K562 (cell line): ENCODE data around the gene SIGMAR1. TPM values are rescaled to one million over a fixed set of nuclear protein-coding genes. Genes with fewer than 3 reads are reported as not detected.

Experiments
- ATAC-seq: fragments of 200-7000 bp; cut with Tn5 transposase; 3 replicates; pipeline ENCODE4 v1.9.1; 2020; ENCODE audit warnings: moderate library complexity
- BruUV-seq: library from RNA; stranded (reverse); fragments of 400-500 nt; replicated peaks from 2 replicates; lab custom pipeline; 2021; lab: Mats Ljungman, UMichigan
- CTCF ChIA-PET: fragments of 300-600 bp; formaldehyde crosslinking; extraction: SDS; loops from one replicate; lab custom pipeline; 2021; ENCODE audit warnings: low intra/inter-chr PET ratio; lab: Yijun Ruan, JAX
- POLR2A ChIA-PET: fragments of 300-600, 350-650 bp; sonication (Branson Sonifier 250); formaldehyde crosslinking; extraction: SDS; loops from one replicate; lab custom pipeline; 2021; ENCODE audit warnings: antibody characterized with exemption, inconsistent platforms; lab: Yijun Ruan, JAX
- DNase-seq, 4 experiments: peaks; one replicate each; pipeline versions ENCODE4 v3.0.0 to v3.0.0-alpha.2; 2011 to 2018; ENCODE audit warnings: low spot score in 3 of 4, mixed read lengths in 3 of 4; ENCODE audit errors: extremely low read depth in 1 of 4
- FAIRE-seq: peaks from 2 replicates; lab custom pipeline; 2011; peaks lifted over from hg19 to GRCh38; lab: Jason Lieb, UNC
- H2AFZ ChIP-seq: 2 replicates; pipeline ENCODE4 v1.6.0; 2011; ENCODE audit warnings: low read depth, low read length, control low read depth, inconsistent platforms
- H3K27ac ChIP-seq: fragments of 200-600 bp; 3 replicates; pipeline ENCODE4 v1.8.0; 2011; ENCODE audit warnings: low read depth, mild to moderate bottlenecking, control low read depth, inconsistent platforms, low read length, moderate library complexity, mixed read lengths; ENCODE audit errors: extremely low read depth
- H3K27me3 ChIP-seq, 2 experiments: fragments of 300-600 bp in 1 of 2; 2 replicates in 1 of 2; 3 replicates in 1 of 2; pipeline versions ENCODE4 v1.6.0 to v1.8.0; 2011; ENCODE audit warnings: inconsistent platforms in 2 of 2, low read length in 2 of 2, mild to moderate bottlenecking in 1 of 2, mixed read lengths in 1 of 2, moderate library complexity in 1 of 2; ENCODE audit not compliant: control insufficient read depth in 2 of 2, insufficient read depth in 2 of 2
- H3K36me3 ChIP-seq: fragments of 300-600 bp; 3 replicates; pipeline ENCODE4 v1.8.0; 2011; ENCODE audit warnings: mild to moderate bottlenecking, low read length, inconsistent platforms; ENCODE audit not compliant: control insufficient read depth, insufficient read depth
- H3K4me1 ChIP-seq, 2 experiments: fragments of 200-600 bp in 1 of 2; replicated peaks in 1 of 2; 2 replicates in 1 of 2; 3 replicates in 1 of 2; pipeline versions ENCODE4 v1.5.1 to v1.8.0; 2011; ENCODE audit warnings: inconsistent platforms in 2 of 2, low read length in 2 of 2, mild to moderate bottlenecking in 1 of 2, mixed read lengths in 1 of 2, moderate library complexity in 1 of 2; ENCODE audit not compliant: control insufficient read depth in 2 of 2, insufficient read depth in 2 of 2
- H3K4me2 ChIP-seq: 2 replicates; pipeline ENCODE4 v1.6.1; 2011; ENCODE audit warnings: low read length, control low read depth, inconsistent platforms, mixed read lengths; ENCODE audit not compliant: insufficient read depth
- H3K4me3 ChIP-seq: fragments of 200-600 bp; sonication (generic), shearing (Covaris generic); 2 replicates; pipeline ENCODE4 v1.5.1; 2016; ENCODE audit warnings: control low read depth, inconsistent platforms
- H3K79me2 ChIP-seq: fragments of 200-600 bp; 3 replicates; pipeline ENCODE4 v1.8.0; 2011; ENCODE audit warnings: low read length, inconsistent platforms; ENCODE audit not compliant: control insufficient read depth, insufficient read depth
- H3K9ac ChIP-seq, 2 experiments: 2 replicates each; pipeline versions ENCODE4 v1.6.0 to v1.6.1; 2011; ENCODE audit warnings: low read depth in 2 of 2, low read length in 2 of 2, control low read depth in 1 of 2, inconsistent platforms in 1 of 2, mild to moderate bottlenecking in 1 of 2, mixed read lengths in 1 of 2; ENCODE audit not compliant: insufficient read depth in 1 of 2
- H3K9me1 ChIP-seq: one replicate; pipeline ENCODE4 v1.6.0; 2011; ENCODE audit warnings: inconsistent platforms, mild to moderate bottlenecking, low read length, moderate library complexity; ENCODE audit not compliant: control insufficient read depth, insufficient read depth
- H3K9me3 ChIP-seq: replicated peaks from 2 replicates; pipeline ENCODE4 v1.5.1; 2011; ENCODE audit warnings: low read depth, low read length, inconsistent platforms; ENCODE audit not compliant: control insufficient read depth, insufficient read depth
- H4K20me1 ChIP-seq: replicated peaks from 2 replicates; pipeline ENCODE4 v1.6.1; 2011; ENCODE audit warnings: low read length, inconsistent platforms, mixed read lengths; ENCODE audit not compliant: control insufficient read depth, insufficient read depth
- CEBPB ChIP-seq: fragments of 450-650 bp; IDR thresholded peaks from 2 replicates; pipeline ENCODE4 v1.6.1; 2016; ENCODE audit warnings: missing genetic modification characterization, missing compliant biosample characterization
- ELF1 ChIP-seq: fragments of 200-800 bp; sonication (Bioruptor generic); IDR thresholded peaks from 2 replicates; pipeline ENCODE4 v1.6.1; 2016; ENCODE audit warnings: missing genetic modification characterization, missing compliant biosample characterization
- HDAC2 ChIP-seq: fragments of 450-650 bp; IDR thresholded peaks from 2 replicates; pipeline ENCODE4 v1.6.1; 2016; ENCODE audit warnings: mild to moderate bottlenecking
- KAT7 ChIP-seq: sonication (generic); formaldehyde crosslinking; IDR thresholded peaks from 2 replicates; pipeline ENCODE4 v1.8.0; 2022; ENCODE audit warnings: missing genetic modification reagents, mild to moderate bottlenecking, borderline replicate concordance
- KHSRP ChIP-seq: fragments of 450-650 bp; IDR thresholded peaks from 2 replicates; pipeline ENCODE4 v1.6.1; 2017
- ZNF175 ChIP-seq: fragments of 200-800 bp; sonication (Bioruptor generic); IDR thresholded peaks from 2 replicates; pipeline ENCODE4 v1.6.1; 2016; ENCODE audit warnings: low read depth, mild to moderate bottlenecking, missing genetic modification characterization, missing compliant biosample characterization
- ZNF197 ChIP-seq: fragments of 200-800 bp; sonication (Bioruptor generic); IDR thresholded peaks from 2 replicates; pipeline ENCODE4 v1.6.1; 2016; ENCODE audit warnings: low read depth, missing genetic modification characterization, missing compliant biosample characterization
- ZNF507 ChIP-seq: conservative IDR thresholded peaks from 2 replicates; pipeline ENCODE4 v1.6.1; 2017; ENCODE audit warnings: missing genetic modification characterization, missing compliant biosample characterization
- ZNF589 ChIP-seq: fragments of 200-800 bp; sonication (Bioruptor generic); IDR thresholded peaks from 2 replicates; pipeline ENCODE4 v1.6.1; 2016; ENCODE audit warnings: low read depth, missing genetic modification characterization, missing compliant biosample characterization
- WGBS: fragments of 100-300 bp; shearing (Covaris generic); methylation state at CpG from one replicate; pipeline ENCODE4 v1.1.6; 2016; ENCODE audit warnings: low coverage, mixed read lengths; ENCODE audit not compliant: insufficient coverage; ENCODE audit errors: missing lambda C conversion rate; 5-methylcytosine and 5-hydroxymethylcytosine counted together
- in situ Hi-C: fragments of 300-500 bp; cut with MboI; formaldehyde crosslinking; loops from 4 replicates; pipeline ENCODE4 v1.15.0; 2018; ENCODE audit warnings: inconsistent platforms, mixed read lengths
- intact Hi-C: fragments of 100-400 bp; cut with micrococcal nuclease; formaldehyde crosslinking; loops from 2 replicates; pipeline ENCODE4 v1.14.2; 2022
- polyA plus RNA-seq, 8 experiments: library from polyadenylated mRNA; depleted of rRNA in 4 of 8; stranded (reverse) in 5 of 8; unstranded in 3 of 8; fragments of >200 nt; fragmentation: Nextera tagmentation in 2 of 8; fragmentation: Illumina TruSeq in 1 of 8; extraction: Ambion mirVana in 2 of 8; extraction: Trizol in 1 of 8; gene quantifications; 2 replicates each; pipeline versions ENCODE4 v1.2.1 to v1.2.3, GENCODE V29; 2011 to 2014; ENCODE audit warnings: inconsistent platforms in 1 of 8, missing spikeins in 1 of 8
- total RNA-seq, 7 experiments: library from RNA; depleted of rRNA in 6 of 7; stranded (reverse); fragments of >200 nt in 6 of 7; fragmentation: Illumina TruSeq in 2 of 7; extraction: Trizol in 2 of 7; gene quantifications; 2 replicates each; pipeline versions ENCODE4 v1.2.1 to v1.2.3, GENCODE V29; 2011 to 2021; ENCODE audit warnings: low replicate concordance in 1 of 7
- TF ChIP-seq, protein P1 (sequence below): fragments of 150-350 bp; conservative IDR thresholded peaks from 2 replicates; pipeline ENCODE4 v1.6.1; 2014; ENCODE audit warnings: low read length
- TF ChIP-seq, protein P2 (sequence below): fragments of 450-650 bp; IDR thresholded peaks from 2 replicates; pipeline ENCODE4 v1.6.1; 2016; ENCODE audit warnings: borderline replicate concordance

The SIGMAR1 gene
- total and polyA plus RNA-seq, 9 of the 15 experiments (the other 6 are each of a cell fraction or from before 2014, with no cell fraction given) = 6.9 to 80.0 (median 35.2) TPM

DNA sequence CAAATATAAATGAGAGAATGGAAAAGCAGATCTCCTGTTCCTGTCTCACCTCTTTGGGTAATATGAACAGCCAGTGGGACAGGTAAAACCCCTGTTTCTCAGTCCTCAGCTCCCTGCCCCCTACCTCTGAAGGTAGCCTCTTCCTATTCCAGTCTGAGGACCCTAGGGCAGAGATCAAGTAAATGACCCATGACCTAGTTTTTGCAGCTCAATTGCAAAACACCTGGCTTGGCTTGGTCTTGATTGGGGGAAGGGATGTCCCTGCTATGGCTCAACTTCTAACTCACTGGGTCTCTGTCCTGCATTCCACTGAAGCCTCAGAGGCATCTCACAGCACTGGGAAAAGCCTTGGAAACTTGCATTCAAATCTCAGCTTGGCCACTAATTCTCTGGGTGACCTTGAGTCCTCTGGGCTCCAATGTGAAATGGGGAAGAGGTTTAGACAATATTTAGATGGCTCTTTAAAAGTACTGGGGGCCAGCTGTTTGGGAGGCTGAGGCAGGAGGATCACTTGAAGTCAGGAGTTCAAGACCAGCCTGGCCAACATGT is 7.3 kb upstream of the SIGMAR1 start:
- ATAC-seq (no peak), DNase-seq (no peak), FAIRE-seq (no peak)
- TF ChIP-seq ZNF175 (no peak), CEBPB (tag) (peak; percentile 33; the same call in 1 of the 2 replicates)
- no peak overlapping the region for H2AFZ ChIP-seq
- H3K27ac ChIP-seq = no peak overlapping the region
- peaks cover 7% of the 10 kb centered on the region for H3K9me1 ChIP-seq
- peaks cover 16 to 21% of the 10 kb centered on the region in 2 experiments; a peak in 4 of 5 replicates for H3K4me1 ChIP-seq
- no peaks in the 10 kb centered on the region for H4K20me1 ChIP-seq
- no peaks in the 10 kb centered on the region for H3K27me3 ChIP-seq
- no TSS peak for BruUV-seq
- no peak overlapping the region for H3K4me3 ChIP-seq
- intact Hi-C loops = no loop called here
- in situ Hi-C loops = no loop called here
- peaks cover 19% of the 10 kb centered on the region; the same call in 2 of the 3 replicates for H3K36me3 ChIP-seq
- CTCF ChIA-PET = no interaction called here
- POLR2A ChIA-PET = interaction anchor here (1.6 kb wide), 1 partner anchor 9 kb away, joined by 3 read pairs; no protein-coding TSS in a partner anchor
- H3K4me2 ChIP-seq = no peak overlapping the region
- peaks cover 21% of the 10 kb centered on the region for H3K79me2 ChIP-seq
- no peak overlapping the region; a peak in 1 of 4 replicates for H3K9ac ChIP-seq
- no peaks in the 10 kb centered on the region for H3K9me3 ChIP-seq

DNA sequence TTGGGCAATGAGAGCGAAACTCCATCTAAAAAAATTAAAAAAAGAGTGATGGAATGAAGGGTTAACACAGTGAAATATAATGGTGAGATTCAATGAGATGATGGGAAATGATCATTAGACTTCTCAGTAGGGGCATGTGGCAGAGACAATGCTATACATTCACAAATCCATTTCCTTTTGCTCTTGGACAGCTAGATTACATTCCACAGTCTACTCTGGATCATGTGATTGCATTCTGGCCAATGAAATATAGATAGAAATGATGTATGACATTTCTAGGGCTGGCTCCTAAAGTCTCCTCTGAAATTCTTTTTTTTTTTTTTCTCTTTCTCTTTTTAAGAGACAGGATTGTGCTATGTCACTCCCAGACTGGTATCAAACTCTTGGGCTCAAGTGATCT is 5.1 kb upstream of the SIGMAR1 start:
- H3K4me3 ChIP-seq = no peak overlapping the region
- FAIRE-seq (no peak), DNase-seq (no peak), ATAC-seq (no peak)
- H3K27me3 ChIP-seq = no peaks in the 10 kb centered on the region
- CTCF ChIA-PET = no interaction called here
- peaks cover 11% of the 10 kb centered on the region for H3K79me2 ChIP-seq
- H3K4me1 ChIP-seq = peaks cover 14 to 18% of the 10 kb centered on the region in 2 experiments; a peak in 4 of 5 replicates
- H3K9ac ChIP-seq = no peak overlapping the region
- H3K36me3 ChIP-seq = no peaks in the 10 kb centered on the region
- WGBS = 60% methylated on average over 1 of the region's 1 CpG
- POLR2A ChIA-PET = interaction anchor here (0.6 to 0.8 kb wide), 2 partner anchors 8 to 24 kb away, joined by 3 to 6 read pairs; no protein-coding TSS in a partner anchor
- no TSS peak for BruUV-seq
- in situ Hi-C loops = no loop called here
- no peaks in the 10 kb centered on the region for H3K9me3 ChIP-seq
- no peak overlapping the region for H2AFZ ChIP-seq
- no peak overlapping the region for H3K27ac ChIP-seq
- H3K9me1 ChIP-seq = no peaks in the 10 kb centered on the region
- intact Hi-C loops = no loop called here
- H4K20me1 ChIP-seq = no peaks in the 10 kb centered on the region
- H3K4me2 ChIP-seq = no peak overlapping the region
- TF ChIP-seq KAT7 (CRISPR knock-in tag) = no peak
- TF ChIP-seq ZNF589 = no peak
- TF ChIP-seq ZNF507 (tag) = no peak
- TF ChIP-seq, protein P1, sequence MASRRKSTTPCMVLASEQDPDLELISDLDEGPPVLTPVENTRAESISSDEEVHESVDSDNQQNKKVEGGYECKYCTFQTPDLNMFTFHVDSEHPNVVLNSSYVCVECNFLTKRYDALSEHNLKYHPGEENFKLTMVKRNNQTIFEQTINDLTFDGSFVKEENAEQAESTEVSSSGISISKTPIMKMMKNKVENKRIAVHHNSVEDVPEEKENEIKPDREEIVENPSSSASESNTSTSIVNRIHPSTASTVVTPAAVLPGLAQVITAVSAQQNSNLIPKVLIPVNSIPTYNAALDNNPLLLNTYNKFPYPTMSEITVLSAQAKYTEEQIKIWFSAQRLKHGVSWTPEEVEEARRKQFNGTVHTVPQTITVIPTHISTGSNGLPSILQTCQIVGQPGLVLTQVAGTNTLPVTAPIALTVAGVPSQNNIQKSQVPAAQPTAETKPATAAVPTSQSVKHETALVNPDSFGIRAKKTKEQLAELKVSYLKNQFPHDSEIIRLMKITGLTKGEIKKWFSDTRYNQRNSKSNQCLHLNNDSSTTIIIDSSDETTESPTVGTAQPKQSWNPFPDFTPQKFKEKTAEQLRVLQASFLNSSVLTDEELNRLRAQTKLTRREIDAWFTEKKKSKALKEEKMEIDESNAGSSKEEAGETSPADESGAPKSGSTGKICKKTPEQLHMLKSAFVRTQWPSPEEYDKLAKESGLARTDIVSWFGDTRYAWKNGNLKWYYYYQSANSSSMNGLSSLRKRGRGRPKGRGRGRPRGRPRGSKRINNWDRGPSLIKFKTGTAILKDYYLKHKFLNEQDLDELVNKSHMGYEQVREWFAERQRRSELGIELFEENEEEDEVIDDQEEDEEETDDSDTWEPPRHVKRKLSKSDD = no peak
- no peak for TF ChIP-seq ELF1 (tag)
- TF ChIP-seq, protein P2, sequence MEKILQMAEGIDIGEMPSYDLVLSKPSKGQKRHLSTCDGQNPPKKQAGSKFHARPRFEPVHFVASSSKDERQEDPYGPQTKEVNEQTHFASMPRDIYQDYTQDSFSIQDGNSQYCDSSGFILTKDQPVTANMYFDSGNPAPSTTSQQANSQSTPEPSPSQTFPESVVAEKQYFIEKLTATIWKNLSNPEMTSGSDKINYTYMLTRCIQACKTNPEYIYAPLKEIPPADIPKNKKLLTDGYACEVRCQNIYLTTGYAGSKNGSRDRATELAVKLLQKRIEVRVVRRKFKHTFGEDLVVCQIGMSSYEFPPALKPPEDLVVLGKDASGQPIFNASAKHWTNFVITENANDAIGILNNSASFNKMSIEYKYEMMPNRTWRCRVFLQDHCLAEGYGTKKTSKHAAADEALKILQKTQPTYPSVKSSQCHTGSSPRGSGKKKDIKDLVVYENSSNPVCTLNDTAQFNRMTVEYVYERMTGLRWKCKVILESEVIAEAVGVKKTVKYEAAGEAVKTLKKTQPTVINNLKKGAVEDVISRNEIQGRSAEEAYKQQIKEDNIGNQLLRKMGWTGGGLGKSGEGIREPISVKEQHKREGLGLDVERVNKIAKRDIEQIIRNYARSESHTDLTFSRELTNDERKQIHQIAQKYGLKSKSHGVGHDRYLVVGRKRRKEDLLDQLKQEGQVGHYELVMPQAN = no peak
- no peak for TF ChIP-seq HDAC2
- TF ChIP-seq KHSRP = no peak
- no peak for TF ChIP-seq ZNF197 (CRISPR knock-in tag)
